ENCODE results near the gene TRDN. TPM values are rescaled to one million over a fixed set of nuclear protein-coding genes. Genes with fewer than 3 reads are reported as not detected.

Gene TRDN
- total RNA-seq, 1 donor from 2014 or later, result 0.34 TPM

DNA sequence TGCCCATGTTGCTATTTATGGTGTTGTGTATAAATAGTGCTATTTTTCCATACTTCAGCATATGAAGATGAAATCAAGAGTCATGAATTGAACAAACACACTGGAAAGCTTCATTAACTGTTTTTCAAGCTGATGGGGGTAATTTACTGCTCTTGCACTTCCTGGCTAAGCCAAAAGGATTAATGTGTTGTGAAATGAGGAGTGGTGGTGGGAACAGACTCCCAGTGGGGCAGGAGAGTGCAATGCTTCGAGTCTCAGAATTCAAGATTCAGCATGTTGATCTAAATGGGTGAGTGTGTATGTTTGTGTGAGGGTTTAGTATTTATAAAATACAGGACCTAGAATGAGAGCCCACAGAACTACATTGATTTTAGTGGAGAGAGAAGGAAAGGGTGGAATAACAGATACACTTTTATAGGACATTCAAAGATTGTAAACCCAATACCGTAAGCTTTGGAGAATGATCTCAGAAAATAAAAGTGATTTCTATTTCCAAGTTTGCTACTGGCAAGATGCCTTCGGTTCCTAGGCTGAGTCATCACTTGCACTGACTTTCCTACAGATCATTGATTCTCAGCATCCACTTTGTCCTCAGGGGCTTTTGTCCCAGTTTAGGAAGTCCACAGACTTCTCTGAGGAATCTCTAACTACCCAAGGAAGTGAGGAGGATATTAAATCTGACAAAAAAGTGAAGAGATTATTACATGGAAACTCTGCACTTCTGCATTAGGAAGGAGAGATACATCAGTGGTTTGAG, 303.6 kb downstream of the TRDN start:
- no peak overlapping the region for H3K4me3 Mint-ChIP-seq

DNA sequence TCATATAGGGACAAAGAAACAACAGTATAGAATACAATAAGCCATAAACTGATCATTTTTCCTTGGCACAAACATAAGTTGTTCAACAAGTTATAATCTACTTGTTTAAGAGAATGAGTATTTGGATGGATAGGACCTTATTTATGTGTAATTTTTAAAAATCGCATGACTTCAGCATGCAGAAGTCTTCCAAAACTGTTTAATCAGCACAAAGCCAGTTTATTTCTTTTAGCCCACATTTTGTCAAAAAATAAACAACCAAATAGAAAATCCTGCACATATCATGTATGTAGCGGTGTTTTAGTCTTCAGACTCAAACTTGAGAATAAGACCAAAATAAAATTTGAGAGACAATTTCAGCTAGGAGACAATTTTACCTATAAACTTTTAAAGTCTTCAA, 304.7 kb downstream of the TRDN start:
- Mint-ChIP-seq H3K27ac (no peak overlapping the region), H3K4me3 (no peak overlapping the region), H3K4me1 (no peaks in the 10 kb centered on the region), H3K27me3 (ENCODE audit: low read depth) (peaks cover 7% of the 10 kb centered on the region), H3K36me3 (no peaks in the 10 kb centered on the region), H3K9me3 (no peaks in the 10 kb centered on the region)
- DNase-seq (ENCODE audit: low spot score in 2 of 2, unreplicated experiment in 2 of 2), result no peak
- TF ChIP-seq, protein P1, sequence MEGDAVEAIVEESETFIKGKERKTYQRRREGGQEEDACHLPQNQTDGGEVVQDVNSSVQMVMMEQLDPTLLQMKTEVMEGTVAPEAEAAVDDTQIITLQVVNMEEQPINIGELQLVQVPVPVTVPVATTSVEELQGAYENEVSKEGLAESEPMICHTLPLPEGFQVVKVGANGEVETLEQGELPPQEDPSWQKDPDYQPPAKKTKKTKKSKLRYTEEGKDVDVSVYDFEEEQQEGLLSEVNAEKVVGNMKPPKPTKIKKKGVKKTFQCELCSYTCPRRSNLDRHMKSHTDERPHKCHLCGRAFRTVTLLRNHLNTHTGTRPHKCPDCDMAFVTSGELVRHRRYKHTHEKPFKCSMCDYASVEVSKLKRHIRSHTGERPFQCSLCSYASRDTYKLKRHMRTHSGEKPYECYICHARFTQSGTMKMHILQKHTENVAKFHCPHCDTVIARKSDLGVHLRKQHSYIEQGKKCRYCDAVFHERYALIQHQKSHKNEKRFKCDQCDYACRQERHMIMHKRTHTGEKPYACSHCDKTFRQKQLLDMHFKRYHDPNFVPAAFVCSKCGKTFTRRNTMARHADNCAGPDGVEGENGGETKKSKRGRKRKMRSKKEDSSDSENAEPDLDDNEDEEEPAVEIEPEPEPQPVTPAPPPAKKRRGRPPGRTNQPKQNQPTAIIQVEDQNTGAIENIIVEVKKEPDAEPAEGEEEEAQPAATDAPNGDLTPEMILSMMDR (IDR thresholded peaks at IDR 0.05; ENCODE audit: unreplicated experiment), result no peak

More for the DNA sequence above, 303.6 kb downstream of the TRDN start:
- Mint-ChIP-seq H3K36me3 (no peaks in the 10 kb centered on the region), H3K27ac (no peak overlapping the region), H3K9me3 (no peaks in the 10 kb centered on the region), H3K4me1 (no peaks in the 10 kb centered on the region), H3K27me3 (ENCODE audit: low read depth) (peaks cover 7% of the 10 kb centered on the region)
- no peak for DNase-seq (ENCODE audit: low spot score in 2 of 2, unreplicated experiment in 2 of 2)
- TF ChIP-seq, protein P1 (IDR thresholded peaks at IDR 0.05; ENCODE audit: unreplicated experiment), result no peak

DNA sequence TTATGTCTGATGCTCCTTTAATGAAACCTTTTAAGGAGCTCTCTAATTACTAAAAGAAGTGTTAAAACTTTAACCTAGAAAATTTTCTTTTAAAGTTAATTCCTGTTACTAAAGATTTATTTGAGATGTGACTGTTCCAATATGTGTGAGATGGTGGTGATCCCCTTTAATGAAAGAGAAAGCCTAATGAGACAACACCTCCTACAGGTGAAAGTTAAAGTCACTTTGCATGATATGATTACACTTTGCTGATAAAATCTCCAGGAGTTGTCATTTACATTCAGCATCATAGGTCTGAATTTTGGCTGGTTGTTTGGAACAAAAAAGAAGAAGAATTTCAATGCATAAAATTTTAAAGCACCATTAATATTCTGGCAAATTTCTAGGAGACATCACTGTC, 307.4 kb downstream of the TRDN start:
- H3K36me3 Mint-ChIP-seq, result no peaks in the 10 kb centered on the region
- peaks cover 15% of the 10 kb centered on the region for H3K27me3 Mint-ChIP-seq (ENCODE audit: low read depth)
- H3K4me3 Mint-ChIP-seq, result no peak overlapping the region
- no peak overlapping the region for H3K27ac Mint-ChIP-seq
- DNase-seq (ENCODE audit: low spot score in 2 of 2, unreplicated experiment in 2 of 2), result no peak
- TF ChIP-seq, protein P1 (IDR thresholded peaks at IDR 0.05; ENCODE audit: unreplicated experiment), result no peak
- H3K4me1 Mint-ChIP-seq, result no peaks in the 10 kb centered on the region
- no peaks in the 10 kb centered on the region for H3K9me3 Mint-ChIP-seq

DNA sequence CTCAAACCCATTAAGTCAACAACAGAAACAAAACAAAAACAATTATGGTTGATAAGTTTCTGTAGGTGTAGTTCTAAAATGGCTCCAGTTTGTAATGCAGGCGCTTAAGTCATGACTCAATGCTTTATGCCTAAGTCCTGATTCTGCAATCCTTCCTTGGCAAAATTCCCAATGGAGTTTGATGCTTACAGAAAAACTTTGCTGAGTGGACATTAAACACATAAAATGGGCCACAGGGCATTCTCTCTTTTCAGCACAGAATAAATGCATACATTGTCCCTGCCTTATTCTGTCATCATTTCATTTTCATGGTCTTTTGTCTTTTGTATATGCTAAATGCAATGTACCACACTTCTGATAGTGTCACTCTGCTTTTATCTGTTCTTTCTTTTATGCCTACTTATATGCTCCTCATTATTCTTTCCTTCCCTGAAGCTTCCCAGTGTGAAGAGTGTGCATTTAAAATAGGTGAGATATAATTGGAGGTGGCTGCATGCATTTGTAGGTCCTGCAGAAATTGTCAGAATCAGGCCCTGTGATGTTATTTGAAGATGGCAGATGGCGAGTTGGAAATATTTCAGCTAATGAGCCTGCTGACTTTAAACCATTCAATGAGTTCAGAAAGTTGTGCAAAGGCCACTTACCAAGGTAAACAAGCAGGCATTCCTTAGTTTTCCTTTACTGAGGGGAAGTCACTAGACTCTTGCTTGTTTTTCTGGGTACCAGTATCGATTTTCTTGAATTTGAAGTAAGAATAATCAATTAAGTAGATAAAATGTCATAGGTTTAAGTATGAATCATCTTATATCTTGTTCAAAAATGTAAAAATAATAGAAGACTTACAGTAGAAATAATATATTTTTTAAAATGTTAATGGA, 313.1 kb downstream of the TRDN start:
- Mint-ChIP-seq H3K36me3 (no peaks in the 10 kb centered on the region), H3K27ac (no peak overlapping the region), H3K4me3 (no peak overlapping the region), H3K9me3 (no peaks in the 10 kb centered on the region), H3K27me3 (ENCODE audit: low read depth) (peaks cover 8% of the 10 kb centered on the region), H3K4me1 (no peaks in the 10 kb centered on the region)
- TF ChIP-seq, protein P1 (IDR thresholded peaks at IDR 0.05; ENCODE audit: unreplicated experiment), result no peak
- DNase-seq (ENCODE audit: low spot score in 2 of 2, unreplicated experiment in 2 of 2), result no peak

DNA sequence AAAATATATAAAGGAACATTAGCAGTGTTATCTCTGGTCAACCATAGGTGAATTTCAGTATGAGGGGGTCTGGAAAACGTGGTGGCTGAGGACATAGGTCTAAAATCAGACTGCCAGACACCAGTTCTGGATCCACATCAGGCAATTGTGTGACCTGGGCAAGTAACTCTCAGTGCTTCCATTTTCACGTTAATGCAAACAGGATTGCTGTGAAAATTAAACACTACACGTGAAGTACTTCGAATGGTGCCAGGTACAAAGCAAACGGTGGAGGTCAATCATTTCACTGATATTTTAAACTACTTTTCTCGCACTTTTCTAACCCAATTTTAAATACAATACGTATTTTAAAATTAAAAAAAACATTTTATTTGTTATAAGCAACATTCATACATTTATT, 315.7 kb downstream of the TRDN start:
- TF ChIP-seq, protein P1 (IDR thresholded peaks at IDR 0.05; ENCODE audit: unreplicated experiment), result no peak
- H3K9me3 Mint-ChIP-seq, result no peaks in the 10 kb centered on the region

More for the DNA sequence above, 315.7 kb downstream of the TRDN start:
- no peak overlapping the region for H3K4me3 Mint-ChIP-seq
- peaks cover 5% of the 10 kb centered on the region for H3K27me3 Mint-ChIP-seq (ENCODE audit: low read depth)
- no peak for DNase-seq (ENCODE audit: low spot score in 2 of 2, unreplicated experiment in 2 of 2)
- no peaks in the 10 kb centered on the region for H3K4me1 Mint-ChIP-seq
- H3K36me3 Mint-ChIP-seq, result no peaks in the 10 kb centered on the region
- no peak overlapping the region for H3K27ac Mint-ChIP-seq
